Stimulated activated CD4-positive, alpha-beta T cell treated with anti-CD3 and anti-CD28 coated beads, Interleukin-1b, Interleukin-23, amount 100 ng/mL, for 4 hours (primary cell): ENCODE data around the gene RIMKLB.
"Not testable (repeated sequence)": the region's sequence is repeated elsewhere in the genome, so short reads cannot be mapped to it uniquely, and the experiment has no call there.

ENCODE experiments used
- DNase-seq, 2 donors: peaks; one replicate each; pipeline ENCODE4 v3.0.0-alpha.2; 2020; ENCODE audit warnings: low read depth in 2 of 2

Gene RIMKLB

DNA sequence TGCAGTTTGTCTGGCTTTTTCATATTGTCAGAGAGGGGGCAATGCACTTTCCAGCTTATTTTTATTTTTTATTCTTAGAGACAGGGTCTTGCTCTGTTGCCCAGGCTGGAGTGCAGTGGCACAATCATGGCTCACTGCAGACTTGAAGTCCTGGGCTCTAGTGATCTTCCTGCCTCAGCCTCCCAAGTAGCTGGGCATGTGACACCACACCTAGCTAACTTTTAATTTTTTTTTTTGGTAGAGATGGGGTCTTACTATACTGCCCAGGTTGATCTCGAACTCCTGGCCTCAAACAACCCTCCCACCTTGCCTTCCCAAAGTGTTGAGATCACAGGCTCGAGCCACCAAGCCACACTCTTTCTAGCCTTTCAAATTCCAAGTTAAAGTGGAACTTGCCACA lies 120.7 kb downstream of the RIMKLB start:
- DNase-seq: no peak

DNA sequence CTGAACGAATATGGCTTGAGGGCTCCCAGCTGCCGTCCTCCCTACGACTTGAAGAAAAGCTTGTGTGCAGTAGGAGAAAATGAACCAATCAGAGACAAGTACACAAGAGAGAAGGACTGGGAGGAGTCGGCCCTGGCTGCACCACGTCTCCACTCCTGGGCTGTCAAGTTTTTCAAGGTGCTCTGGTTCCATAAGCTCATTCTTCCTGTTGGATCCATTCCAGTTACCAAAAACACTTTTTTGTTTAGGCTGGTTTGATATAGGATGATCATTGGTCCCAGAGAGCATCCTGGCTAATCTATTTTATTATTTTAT lies 121.8 kb downstream of the RIMKLB start:
- DNase-seq: no peak

DNA sequence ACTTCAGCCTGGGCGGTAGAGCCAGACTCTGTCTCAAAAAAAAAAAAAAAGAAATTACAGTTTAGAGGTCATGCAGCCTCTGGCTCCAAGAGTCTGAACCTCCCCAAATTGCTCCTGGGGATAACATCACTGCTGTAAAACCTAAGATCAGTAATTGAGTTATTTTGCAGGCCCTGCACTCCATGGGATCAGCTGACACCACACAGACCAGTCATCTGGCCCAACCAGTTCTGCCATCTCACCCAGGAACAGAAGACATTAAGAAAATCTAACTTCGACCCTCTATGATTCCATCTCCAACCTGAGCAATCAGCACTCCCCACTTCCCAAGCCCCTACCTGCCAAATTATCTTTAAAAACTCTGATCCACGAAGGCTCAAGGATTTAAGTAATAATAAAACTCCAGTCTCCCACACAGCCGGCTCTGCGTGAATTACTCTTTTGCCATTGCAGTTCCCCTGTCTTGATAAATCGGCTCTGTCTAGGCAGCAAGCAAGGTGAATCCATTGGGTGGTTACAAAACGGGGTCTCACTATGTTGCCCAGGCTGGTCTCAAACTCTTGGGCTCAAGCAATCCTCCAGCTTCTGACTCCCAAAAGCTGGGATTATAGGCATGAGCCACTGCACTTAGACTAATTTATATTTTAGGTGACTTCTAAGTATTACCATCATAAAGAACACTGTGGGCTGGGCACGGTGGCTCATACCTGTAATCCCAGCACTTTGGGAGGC lies 123.1 kb downstream of the RIMKLB start:
- not testable (repeated sequence) for DNase-seq

DNA sequence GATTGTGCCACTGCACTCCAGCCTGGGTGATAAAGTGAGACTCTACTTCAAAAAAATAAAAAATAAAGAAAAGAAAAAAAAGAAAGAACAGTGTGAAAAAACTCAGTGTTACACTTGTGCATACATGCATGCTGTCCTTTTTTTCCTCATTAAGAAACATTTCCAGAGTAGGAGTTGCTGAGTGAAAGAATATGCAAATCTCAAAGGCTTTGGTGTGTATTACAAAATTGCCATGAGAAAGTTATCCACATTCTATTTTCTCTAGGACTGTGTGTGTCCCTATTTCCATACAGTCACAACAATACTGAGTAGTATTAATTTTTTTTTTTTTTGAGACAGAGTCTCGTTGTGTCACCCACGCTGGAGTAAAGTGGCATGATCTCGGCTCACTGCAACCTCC lies 123.8 kb downstream of the RIMKLB start:
- no peak for DNase-seq

DNA sequence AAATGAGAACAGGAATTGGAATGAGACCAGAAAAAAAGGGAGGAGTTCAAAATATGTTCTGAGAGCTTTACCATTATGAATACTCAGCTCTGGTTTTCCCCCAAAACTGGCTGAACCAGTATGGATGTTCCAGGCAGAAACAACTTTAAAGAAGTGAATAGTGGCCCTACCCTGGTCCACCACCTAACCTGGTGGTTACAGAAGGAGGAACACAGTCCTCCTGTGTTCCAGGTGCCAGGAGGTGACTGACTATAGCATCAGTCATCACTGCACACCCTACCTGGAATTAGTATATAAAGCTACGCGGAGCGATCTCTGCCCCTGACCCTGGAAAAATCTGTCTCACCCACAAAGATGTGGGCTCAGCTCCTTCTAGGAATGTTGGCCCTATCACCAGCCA lies 124.5 kb downstream of the RIMKLB start, which contains the start of gene A2ML1:
Gene A2ML1, plus strand, starts transcription at position 324 of the 400 bp plus-strand sequence. Its CDS starts 31 bp downstream, at position 355.
- DNase-seq: no peak

DNA sequence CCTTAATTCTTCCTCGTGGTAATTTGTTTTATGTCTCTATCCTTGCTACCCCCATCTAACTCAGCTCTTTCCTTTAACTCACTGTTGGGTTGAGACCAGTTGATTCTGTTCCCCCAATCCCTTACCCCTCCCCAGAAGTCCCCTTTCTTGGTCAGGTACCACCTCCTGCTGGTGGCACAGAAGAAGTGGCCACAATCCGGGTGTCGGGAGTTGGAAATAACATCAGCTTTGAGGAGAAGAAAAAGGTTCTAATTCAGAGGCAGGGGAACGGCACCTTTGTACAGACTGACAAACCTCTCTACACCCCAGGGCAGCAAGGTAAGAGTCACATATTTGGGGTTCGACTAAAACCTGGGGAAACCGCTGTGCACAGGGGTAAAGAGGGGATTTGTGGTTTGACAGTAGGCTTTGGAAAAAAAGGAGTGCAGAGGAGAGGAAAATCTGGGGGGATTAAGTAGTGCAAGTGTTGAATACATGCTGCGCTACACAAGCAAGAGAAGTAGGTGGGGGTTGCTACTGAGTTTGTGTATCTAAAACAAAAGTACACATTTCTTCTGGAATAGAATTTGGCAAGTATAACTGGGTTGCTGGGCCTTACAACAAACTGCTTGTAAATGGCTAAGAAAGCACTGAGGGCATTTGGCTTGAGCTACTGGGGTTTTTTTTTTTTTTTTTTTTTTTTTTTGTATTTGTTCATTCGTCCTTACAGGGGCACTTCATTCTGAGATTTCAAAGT lies 125.9 kb downstream of the RIMKLB start:
- no peak for DNase-seq

DNA sequence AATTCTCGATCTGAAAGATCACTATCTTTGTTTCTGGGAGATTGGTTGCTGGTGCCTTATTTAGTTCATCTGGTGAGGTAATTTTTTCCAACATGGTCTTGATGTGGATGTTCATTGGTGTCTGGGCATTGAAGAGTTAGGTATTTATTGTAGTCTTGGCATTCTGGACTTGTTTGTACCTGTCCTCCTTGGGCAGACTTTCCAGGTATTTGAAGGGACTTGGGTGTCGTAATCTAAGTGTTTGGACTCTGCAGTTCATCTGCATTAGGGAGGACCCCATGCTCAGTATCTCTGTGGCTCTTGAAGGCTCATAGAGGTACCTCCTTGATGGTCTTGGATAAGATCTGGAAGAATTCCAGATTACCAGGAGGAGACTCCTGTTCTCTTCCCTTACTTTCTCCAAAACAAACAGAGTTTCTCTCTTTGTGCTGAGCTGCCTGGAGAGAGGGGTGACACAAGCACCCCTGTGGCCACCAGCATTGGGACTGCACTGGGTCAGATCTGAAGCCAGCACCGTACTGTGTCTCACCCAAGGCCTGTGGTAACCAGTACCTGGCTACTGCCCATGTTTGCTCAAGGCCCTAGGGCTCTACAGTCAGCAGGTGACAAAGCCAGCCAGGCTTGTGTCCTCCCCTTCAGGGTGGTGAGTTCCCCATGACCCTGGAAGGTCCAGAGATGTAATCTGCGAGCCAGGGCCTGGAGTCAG lies 129.9 kb downstream of the RIMKLB start:
- no peak for DNase-seq

DNA sequence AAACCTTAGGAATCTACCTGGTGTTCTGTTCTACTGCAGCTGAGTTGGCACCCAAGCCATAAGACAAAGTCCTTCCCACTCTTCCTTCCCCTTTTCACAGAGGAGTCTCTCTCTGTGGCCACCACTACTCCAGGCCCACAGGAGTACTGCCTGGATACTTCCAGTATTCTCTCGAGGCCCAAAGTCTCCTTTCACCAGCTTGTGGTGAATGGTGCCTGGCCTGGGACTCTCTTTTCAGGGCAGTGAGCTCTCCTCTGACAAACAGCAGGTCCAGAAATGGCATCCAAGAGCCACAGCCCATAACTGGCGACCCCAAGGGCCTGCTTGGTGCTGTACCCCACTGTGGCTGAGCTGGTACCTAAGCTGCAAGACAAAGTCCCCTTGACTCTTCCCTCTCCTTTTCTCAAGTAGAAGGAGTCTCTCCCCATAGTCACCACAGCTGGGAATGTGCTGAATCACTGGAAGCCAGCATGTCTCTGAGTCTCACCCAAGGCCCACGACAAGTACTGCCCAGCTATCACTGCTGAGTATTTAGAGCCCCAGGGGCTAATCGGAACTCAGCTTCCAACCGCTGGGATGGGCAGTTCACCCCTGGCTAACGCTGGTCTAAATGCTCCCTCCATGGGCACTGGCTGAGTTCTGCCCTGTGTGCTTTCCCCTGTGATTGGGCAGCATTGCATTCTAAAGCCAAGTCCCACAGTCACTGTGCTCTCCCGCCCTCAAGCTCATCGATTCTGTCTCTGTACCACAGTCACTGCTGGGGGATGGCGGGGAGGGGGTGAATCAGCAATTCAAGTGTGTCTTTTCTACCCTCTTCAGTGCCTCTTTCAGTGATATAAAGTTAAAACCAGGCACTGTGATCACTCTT lies 130.7 kb downstream of the RIMKLB start:
- DNase-seq: no peak

DNA sequence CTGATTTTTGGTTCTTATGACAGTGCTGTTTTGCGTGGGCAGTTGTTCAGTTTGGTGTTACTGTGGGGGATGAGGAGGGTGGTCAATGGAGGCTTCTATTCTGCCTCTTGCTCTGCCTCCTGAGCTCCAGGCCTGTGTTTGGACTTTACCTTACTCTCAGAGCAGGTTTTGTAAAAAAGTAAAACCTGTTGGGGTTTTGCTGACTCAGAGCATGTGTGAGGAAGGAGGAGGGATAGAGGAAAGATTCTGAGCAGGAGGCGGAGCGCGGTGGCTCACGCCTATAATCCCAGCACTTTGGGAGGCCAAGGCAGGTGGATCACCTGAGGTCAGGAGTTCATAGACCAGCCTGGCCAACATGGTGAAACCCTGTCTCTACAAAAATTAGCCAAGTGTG lies 131.3 kb downstream of the RIMKLB start:
- no peak for DNase-seq

DNA sequence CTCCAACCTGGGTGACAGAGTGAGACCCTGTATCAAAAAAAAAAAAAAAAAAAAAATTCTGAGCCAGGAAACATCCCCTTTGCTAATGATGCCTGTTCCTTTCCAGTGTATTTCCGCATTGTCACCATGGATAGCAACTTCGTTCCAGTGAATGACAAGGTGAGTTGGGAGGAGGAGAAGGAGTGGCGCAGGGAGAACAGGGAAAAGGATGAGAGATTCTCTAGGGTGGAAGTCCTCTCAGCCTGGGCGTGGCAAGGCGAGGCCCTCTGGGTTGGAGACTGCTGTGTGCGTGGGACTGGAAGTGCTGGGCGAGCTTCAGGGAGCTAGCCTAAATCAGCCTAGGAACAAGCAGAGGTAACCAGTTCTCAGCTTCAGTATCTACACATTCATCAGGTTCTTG lies 131.8 kb downstream of the RIMKLB start:
- no peak for DNase-seq

DNA sequence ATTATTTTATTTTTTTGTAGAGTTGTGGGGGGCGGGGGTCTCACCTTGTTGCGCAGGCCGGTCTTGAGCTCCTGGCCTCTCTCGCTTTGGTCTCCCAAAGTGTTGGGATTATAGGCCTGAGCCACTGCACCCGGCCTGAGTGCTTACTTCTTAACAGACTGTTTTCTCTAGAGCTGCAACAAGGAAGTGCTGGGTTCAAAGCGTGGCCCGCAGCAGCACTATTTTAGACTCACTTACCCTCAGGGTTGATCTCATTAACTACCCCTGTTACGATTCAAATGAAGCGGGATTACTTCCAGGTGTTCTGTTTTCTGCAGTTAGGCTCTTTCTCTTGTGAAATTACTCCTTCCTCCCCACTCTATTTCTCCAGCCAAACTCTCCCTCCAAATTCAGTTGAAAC lies 133.3 kb downstream of the RIMKLB start:
- DNase-seq: no peak

DNA sequence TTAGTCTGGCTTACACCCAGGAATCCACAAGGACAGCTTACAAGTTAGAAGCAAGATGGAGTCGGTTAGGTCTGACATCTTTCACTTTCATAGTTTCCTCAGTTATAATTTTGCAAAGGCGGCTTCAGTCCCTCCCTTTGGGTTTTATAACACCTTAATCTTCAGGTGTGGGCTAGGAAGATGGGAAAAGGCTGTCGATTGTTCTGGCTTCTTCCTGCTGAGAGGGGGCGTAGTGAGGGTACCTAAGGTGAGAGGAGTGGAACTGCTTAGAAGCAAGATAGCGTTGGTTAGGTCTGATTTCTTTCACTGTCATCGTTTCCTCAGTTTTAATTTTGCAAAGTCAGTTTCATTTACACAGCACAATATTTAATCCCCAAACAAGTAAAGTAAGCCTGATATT lies 134.7 kb downstream of the RIMKLB start:
- no peak for DNase-seq
